Peyer's patch (tissue), 4 donors: ENCODE results near the gene FBXO7. TPM values are rescaled to one million over a fixed set of nuclear protein-coding genes. Genes with fewer than 3 reads are reported as not detected.

ENCODE experiments used
- DNase-seq, 3 donors: peaks; one replicate each; pipeline ENCODE4 v3.0.0-alpha.2; 2017 to 2019
- H3K27ac ChIP-seq, 4 donors: fragments of 200-600 bp; sonication (generic); one replicate each; pipeline ENCODE4 v1.5.1; 2016 to 2019
- H3K27me3 ChIP-seq, 2 donors: fragments of 200-600 bp; sonication (generic); one replicate each; pipeline ENCODE4 v1.5.1; 2019
- H3K36me3 ChIP-seq, 3 donors: fragments of 200-600 bp; sonication (generic); one replicate each; pipeline ENCODE4 v1.5.1; 2016 to 2019
- H3K4me1 ChIP-seq, 4 donors: fragments of 200-600 bp; sonication (generic); one replicate each; pipeline ENCODE4 v1.5.1; 2016 to 2019
- H3K4me3 ChIP-seq, 4 donors: fragments of 200-600 bp; sonication (generic); 1 replicate in 3 of 4; 2 replicates in 1 of 4; pipeline ENCODE4 v1.5.1; 2016 to 2019; ENCODE audit warnings: mild to moderate bottlenecking in 1 of 4
- H3K9me3 ChIP-seq, 4 donors: fragments of 200-600 bp; sonication (generic); one replicate each; pipeline ENCODE4 v1.5.1; 2016 to 2019; ENCODE audit warnings: mild to moderate bottlenecking in 1 of 4
- POLR2A ChIP-seq, 2 donors: fragments of 450-650 bp; IDR thresholded peaks; one replicate each; pipeline ENCODE4 v1.5.1; 2017; ENCODE audit warnings: antibody characterized with exemption in 2 of 2, mild to moderate bottlenecking in 2 of 2, moderate library complexity in 2 of 2
- total RNA-seq, 4 donors: library from RNA; depleted of rRNA; stranded (reverse); fragments of >200 nt; gene quantifications; one replicate each; pipeline ENCODE4 v1.1.0, GENCODE V29; 2016
- TF ChIP-seq, protein P1 (sequence below), 6 experiments: fragments of 450-650 bp in 4 of 6; fragments of 200-600 bp in 2 of 6; sonication (generic) in 1 of 6; IDR thresholded peaks; one replicate each; pipeline ENCODE4 v1.5.1; 2017 to 2019; ENCODE audit warnings: antibody characterized with exemption in 6 of 6, mild to moderate bottlenecking in 3 of 6, moderate library complexity in 1 of 6

FBXO7 gene
- total RNA-seq, 4 donors from 2014 or later = 61.1 to 98.3 (median 80.9) TPM

DNA sequence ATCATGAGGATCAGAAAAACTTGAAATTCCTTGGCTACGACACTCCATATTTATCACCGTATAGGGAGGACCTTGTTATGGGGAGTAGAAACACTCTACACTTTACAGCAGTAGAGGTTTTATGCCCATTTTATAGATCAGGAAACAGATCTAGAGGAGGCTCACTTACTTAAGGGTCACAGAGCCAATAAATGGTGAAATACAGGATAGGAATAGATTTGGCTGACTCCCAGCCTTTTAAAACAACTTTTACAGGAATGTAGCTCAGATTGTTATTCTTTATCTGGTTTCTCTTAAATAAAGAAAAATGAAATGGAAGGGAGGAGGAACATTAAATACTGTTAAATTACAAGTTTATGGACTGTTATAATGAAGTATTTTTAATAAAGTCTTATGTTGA, 14.8 kb downstream of the FBXO7 start:
- Histone ChIP-seq H3K36me3 (peaks cover 2 to 91% (median 3%) of the 10 kb centered on the region in 3 donors), H3K27ac (no peak overlapping the region), H3K4me1 (no peaks in the 10 kb centered on the region), H3K27me3 (no peaks in the 10 kb centered on the region), H3K9me3 (no peaks in the 10 kb centered on the region), H3K4me3 (no peak overlapping the region)
- no peak for TF ChIP-seq POLR2A (IDR thresholded peaks at IDR 0.05)
- TF ChIP-seq, protein P1, sequence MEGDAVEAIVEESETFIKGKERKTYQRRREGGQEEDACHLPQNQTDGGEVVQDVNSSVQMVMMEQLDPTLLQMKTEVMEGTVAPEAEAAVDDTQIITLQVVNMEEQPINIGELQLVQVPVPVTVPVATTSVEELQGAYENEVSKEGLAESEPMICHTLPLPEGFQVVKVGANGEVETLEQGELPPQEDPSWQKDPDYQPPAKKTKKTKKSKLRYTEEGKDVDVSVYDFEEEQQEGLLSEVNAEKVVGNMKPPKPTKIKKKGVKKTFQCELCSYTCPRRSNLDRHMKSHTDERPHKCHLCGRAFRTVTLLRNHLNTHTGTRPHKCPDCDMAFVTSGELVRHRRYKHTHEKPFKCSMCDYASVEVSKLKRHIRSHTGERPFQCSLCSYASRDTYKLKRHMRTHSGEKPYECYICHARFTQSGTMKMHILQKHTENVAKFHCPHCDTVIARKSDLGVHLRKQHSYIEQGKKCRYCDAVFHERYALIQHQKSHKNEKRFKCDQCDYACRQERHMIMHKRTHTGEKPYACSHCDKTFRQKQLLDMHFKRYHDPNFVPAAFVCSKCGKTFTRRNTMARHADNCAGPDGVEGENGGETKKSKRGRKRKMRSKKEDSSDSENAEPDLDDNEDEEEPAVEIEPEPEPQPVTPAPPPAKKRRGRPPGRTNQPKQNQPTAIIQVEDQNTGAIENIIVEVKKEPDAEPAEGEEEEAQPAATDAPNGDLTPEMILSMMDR (IDR thresholded peaks at IDR 0.05) = no peak
- DNase-seq = no peak

DNA sequence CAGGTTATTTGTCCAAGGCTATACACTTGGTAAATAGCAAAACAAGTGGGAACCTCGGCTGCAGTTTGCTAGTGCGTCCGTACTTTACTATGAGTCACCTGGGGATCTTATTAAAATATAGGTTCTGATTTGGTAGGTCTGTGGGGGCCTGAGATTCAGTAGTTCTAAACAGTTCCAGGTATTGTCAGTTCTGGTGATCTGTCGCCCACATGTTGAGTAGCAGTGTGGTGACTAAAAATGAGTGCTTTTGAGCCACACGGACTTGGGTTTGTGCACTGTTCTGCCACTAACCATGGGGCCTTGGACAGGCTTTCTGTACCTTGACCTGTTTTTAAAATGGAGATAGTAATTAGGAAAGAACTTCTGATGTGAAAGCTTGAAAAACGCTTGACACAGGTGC, 15.7 kb downstream of the FBXO7 start:
- Histone ChIP-seq H3K9me3 (no peaks in the 10 kb centered on the region), H3K27ac (no peak overlapping the region), H3K4me1 (no peaks in the 10 kb centered on the region), H3K36me3 (peaks cover 2 to 93% (median 3%) of the 10 kb centered on the region in 3 donors), H3K4me3 (no peak overlapping the region), H3K27me3 (no peaks in the 10 kb centered on the region)
- DNase-seq = no peak
- no peak for TF ChIP-seq POLR2A (IDR thresholded peaks at IDR 0.05)
- TF ChIP-seq, protein P1 (IDR thresholded peaks at IDR 0.05) = no peak

DNA sequence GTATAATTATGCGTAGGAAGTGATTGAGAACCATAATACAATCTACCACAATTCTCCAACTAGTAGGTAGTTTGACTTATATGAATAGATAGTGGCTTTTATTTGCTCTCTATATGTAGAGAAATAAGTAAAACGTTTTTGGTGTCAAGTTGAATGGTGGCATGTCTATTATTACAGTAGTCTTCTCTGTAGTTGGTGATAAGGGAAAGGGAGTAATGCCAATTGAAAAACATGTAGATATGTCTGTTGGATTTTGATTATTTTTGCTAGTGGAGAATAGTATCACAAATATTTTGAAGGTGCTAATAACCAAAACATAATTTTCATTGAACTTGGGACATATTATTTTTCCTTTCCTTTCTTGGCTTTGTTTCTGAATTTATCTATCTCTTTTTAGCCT, 17.5 kb downstream of the FBXO7 start:
- TF ChIP-seq POLR2A (IDR thresholded peaks at IDR 0.05) = no peak
- TF ChIP-seq, protein P1 (IDR thresholded peaks at IDR 0.05) = no peak
- no peaks in the 10 kb centered on the region for H3K27me3 ChIP-seq
- no peaks in the 10 kb centered on the region for H3K9me3 ChIP-seq
- H3K27ac ChIP-seq = no peak overlapping the region
- H3K4me3 ChIP-seq = no peak overlapping the region
- peaks cover 2 to 93% (median 6%) of the 10 kb centered on the region in 3 donors for H3K36me3 ChIP-seq
- no peak for DNase-seq
- H3K4me1 ChIP-seq = no peaks in the 10 kb centered on the region

DNA sequence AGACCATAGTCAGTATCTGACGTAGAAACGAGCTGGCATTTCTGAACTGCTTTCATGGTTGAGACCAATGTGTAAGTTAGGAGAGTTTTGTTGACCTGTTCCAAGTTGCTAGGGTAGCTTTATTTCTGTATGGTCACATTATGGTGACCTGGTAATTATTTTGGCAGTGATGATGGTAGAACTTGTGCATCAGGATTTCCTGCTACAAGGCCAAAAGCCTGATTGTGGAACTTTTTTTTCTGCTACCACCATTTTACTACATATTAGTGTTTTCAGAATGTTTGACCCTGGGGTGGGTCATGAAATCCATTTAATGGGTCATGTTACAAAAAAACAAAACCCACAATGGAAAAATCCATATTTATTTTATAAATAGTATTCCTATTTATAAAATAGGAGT, 18.9 kb downstream of the FBXO7 start:
- no peak overlapping the region for H3K27ac ChIP-seq
- H3K9me3 ChIP-seq = no peaks in the 10 kb centered on the region
- TF ChIP-seq, protein P1 (IDR thresholded peaks at IDR 0.05) = no peak
- no peak for TF ChIP-seq POLR2A (IDR thresholded peaks at IDR 0.05)
- H3K36me3 ChIP-seq = peaks cover 2 to 95% (median 3%) of the 10 kb centered on the region in 3 donors
- no peak overlapping the region for H3K4me3 ChIP-seq
- no peaks in the 10 kb centered on the region for H3K27me3 ChIP-seq
- no peaks in the 10 kb centered on the region for H3K4me1 ChIP-seq
- DNase-seq = no peak

DNA sequence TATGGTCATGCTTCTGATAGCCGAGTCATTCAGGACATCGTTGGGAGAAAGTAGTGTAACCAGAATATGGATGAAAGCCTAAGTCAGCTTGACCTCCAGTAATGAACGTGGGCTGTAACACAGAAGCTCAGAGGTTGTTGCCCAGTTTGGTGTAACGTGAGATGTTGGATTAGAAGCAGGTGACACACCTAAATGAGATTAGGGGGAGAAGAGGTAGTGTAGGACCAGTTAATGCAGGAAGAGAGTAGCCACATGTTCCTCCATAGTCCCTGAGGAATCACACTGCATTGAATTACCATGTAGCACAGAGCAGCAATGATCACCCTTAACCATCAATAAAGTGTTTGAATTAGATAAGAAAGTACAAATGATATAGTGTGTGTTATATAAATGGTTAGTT, 20.4 kb downstream of the FBXO7 start:
- no peaks in the 10 kb centered on the region for H3K4me1 ChIP-seq
- H3K9me3 ChIP-seq = no peaks in the 10 kb centered on the region
- DNase-seq = no peak
- peaks cover 2 to 90% (median 3%) of the 10 kb centered on the region in 3 donors for H3K36me3 ChIP-seq
- no peak overlapping the region for H3K27ac ChIP-seq
- no peak overlapping the region for H3K4me3 ChIP-seq
- no peaks in the 10 kb centered on the region for H3K27me3 ChIP-seq
- TF ChIP-seq, protein P1 (IDR thresholded peaks at IDR 0.05) = no peak
- no peak for TF ChIP-seq POLR2A (IDR thresholded peaks at IDR 0.05)

DNA sequence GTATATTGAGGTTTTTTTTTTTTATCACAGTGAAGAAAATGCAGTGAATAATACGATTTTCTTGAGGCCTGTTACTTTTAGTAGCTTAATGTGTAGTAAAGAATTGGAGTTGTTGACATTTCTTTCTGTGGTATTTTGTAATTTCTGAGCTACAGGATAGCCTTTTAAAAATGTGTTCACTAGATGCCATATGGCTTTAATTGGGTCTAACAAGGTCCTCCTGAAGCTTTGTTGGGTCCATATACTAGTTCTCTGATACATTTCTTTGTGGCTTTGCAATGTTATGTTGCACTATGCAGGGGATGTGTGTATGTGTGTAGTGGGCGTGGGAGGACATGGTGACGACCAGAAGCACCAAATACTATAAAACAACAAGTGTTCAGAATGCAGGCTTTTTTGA, 25.1 kb downstream of the FBXO7 start:
- H3K9me3 ChIP-seq = no peaks in the 10 kb centered on the region
- no peak for TF ChIP-seq POLR2A (IDR thresholded peaks at IDR 0.05)
- TF ChIP-seq, protein P1 (IDR thresholded peaks at IDR 0.05) = no peak
- H3K36me3 ChIP-seq = peaks cover 0 to 49% (median 3%) of the 10 kb centered on the region in 3 donors

More for the DNA sequence above, 25.1 kb downstream of the FBXO7 start:
- Histone ChIP-seq H3K27me3 (no peaks in the 10 kb centered on the region), H3K4me3 (no peak overlapping the region), H3K27ac (no peak overlapping the region), H3K4me1 (no peaks in the 10 kb centered on the region)
- no peak for DNase-seq
